ENCODE results near the gene FOXF1.

DNA sequence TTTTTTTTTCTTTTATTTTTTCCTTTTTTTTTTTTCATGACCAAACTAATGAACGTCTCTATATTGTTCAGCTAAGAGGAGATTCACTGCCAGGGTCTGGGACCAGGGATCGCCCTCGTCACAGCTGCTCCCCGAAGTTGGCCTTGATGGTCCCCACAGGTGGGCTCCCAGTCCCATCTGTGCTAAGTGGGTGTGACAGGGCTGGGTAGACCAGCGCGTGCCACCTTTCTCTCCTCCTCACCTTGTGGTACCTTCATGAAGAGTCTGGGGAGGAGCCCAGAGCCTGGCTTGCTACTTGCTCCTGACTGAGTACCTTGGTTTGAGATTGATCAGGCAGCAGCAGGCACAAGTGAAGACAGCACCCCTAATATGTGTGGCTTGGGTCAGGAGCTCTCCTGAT lies 6.5 kb upstream of the FOXF1 start:
- TF ChIP-seq, protein P1, sequence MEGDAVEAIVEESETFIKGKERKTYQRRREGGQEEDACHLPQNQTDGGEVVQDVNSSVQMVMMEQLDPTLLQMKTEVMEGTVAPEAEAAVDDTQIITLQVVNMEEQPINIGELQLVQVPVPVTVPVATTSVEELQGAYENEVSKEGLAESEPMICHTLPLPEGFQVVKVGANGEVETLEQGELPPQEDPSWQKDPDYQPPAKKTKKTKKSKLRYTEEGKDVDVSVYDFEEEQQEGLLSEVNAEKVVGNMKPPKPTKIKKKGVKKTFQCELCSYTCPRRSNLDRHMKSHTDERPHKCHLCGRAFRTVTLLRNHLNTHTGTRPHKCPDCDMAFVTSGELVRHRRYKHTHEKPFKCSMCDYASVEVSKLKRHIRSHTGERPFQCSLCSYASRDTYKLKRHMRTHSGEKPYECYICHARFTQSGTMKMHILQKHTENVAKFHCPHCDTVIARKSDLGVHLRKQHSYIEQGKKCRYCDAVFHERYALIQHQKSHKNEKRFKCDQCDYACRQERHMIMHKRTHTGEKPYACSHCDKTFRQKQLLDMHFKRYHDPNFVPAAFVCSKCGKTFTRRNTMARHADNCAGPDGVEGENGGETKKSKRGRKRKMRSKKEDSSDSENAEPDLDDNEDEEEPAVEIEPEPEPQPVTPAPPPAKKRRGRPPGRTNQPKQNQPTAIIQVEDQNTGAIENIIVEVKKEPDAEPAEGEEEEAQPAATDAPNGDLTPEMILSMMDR (IDR thresholded peaks at IDR 0.05): no peak
- no peak for TF ChIP-seq ZFX (IDR thresholded peaks at IDR 0.05; ENCODE audit: borderline replicate concordance)

Measured in 22Rv1 (cell line).